Smooth muscle cell (in vitro differentiated cells): ENCODE results near the gene SDCCAG8. TPM values are rescaled to one million over a fixed set of nuclear protein-coding genes. Genes with fewer than 3 reads are reported as not detected.

Experiments
- DNase-seq: peaks from one replicate; lab custom pipeline; 2025; ENCODE audit not compliant: unreplicated experiment; lab: John Stamatoyannopoulos, UW
- H2AFZ ChIP-seq: fragments of 200-600 bp; sonication (generic); 2 replicates; pipeline ENCODE4 v1.6.0; 2016; ENCODE audit warnings: antibody characterized with exemption, low read depth, mild to moderate bottlenecking
- H3F3A ChIP-seq: fragments of 200-600 bp; sonication (generic); 2 replicates; pipeline ENCODE4 v1.6.0; 2017; ENCODE audit warnings: antibody characterized with exemption, low read depth
- H3K27ac ChIP-seq: fragments of 200-600 bp; sonication (generic); 2 replicates; pipeline ENCODE4 v1.5.1; 2016; ENCODE audit warnings: low read depth, mild to moderate bottlenecking
- H3K27me3 ChIP-seq: fragments of 200-600 bp; sonication (generic); 2 replicates; pipeline ENCODE4 v1.6.1; 2016; ENCODE audit warnings: low read depth, mild to moderate bottlenecking
- H3K36me3 ChIP-seq: fragments of 200-600 bp; sonication (generic); 2 replicates; pipeline ENCODE4 v1.5.1; 2016; ENCODE audit warnings: low read depth
- H3K4me1 ChIP-seq: fragments of 200-600 bp; sonication (generic); 2 replicates; pipeline ENCODE4 v1.5.1; 2016; ENCODE audit warnings: low read depth
- H3K4me2 ChIP-seq: fragments of 200-600 bp; sonication (generic); 2 replicates; pipeline ENCODE4 v1.6.0; 2016; ENCODE audit warnings: mild to moderate bottlenecking
- H3K4me3 ChIP-seq: fragments of 200-600 bp; sonication (generic); 2 replicates; pipeline ENCODE4 v1.5.1; 2016; ENCODE audit warnings: mild to moderate bottlenecking
- H3K79me2 ChIP-seq: fragments of 200-600 bp; sonication (generic); 2 replicates; pipeline ENCODE4 v1.6.0; 2016; ENCODE audit warnings: low read depth, mild to moderate bottlenecking
- H3K9ac ChIP-seq: fragments of 200-600 bp; sonication (generic); 2 replicates; pipeline ENCODE4 v1.6.0; 2016; ENCODE audit warnings: low read depth
- H3K9me3 ChIP-seq: fragments of 200-600 bp; sonication (generic); replicated peaks from 2 replicates; pipeline ENCODE4 v1.5.1; 2016; ENCODE audit warnings: low read depth
- H4K20me1 ChIP-seq: fragments of 200-600 bp; sonication (generic); 2 replicates; pipeline ENCODE4 v1.6.0; 2016; ENCODE audit warnings: low read depth
- CTCF ChIP-seq: fragments of 200-600 bp; sonication (generic); IDR thresholded peaks from 2 replicates; pipeline ENCODE4 v1.5.1; 2017; ENCODE audit warnings: borderline replicate concordance, mild to moderate bottlenecking, antibody characterized with exemption; ENCODE audit not compliant: insufficient read depth, poor library complexity, severe bottlenecking
- WGBS: methylation state at CpG from one replicate; pipeline ENCODE4 v1.1.7; 2016; ENCODE audit warnings: low lambda C conversion rate; 5-methylcytosine and 5-hydroxymethylcytosine counted together
- polyA plus RNA-seq: library from polyadenylated mRNA; unstranded; fragments of >200 nt; fragmentation: Nextera tagmentation; extraction: Ambion mirVana; gene quantifications from 2 replicates; pipeline ENCODE4 v1.2.1, GENCODE V29; 2016
- total RNA-seq: library from RNA; depleted of rRNA; stranded (reverse); fragments of >200 nt; gene quantifications from 2 replicates; pipeline ENCODE4 v1.2.3, GENCODE V29; 2014

Gene SDCCAG8
- total and polyA plus RNA-seq, 2 experiments from 2014 or later: 30.9 to 33.4 TPM

GRCh38 chr1:243513726-243514491, 258.1 kb downstream of the SDCCAG8 start:
- no peaks in the 10 kb centered on the region for H3F3A ChIP-seq
- no peaks in the 10 kb centered on the region for H3K36me3 ChIP-seq
- H3K4me3 ChIP-seq: no peak overlapping the region
- no peaks in the 10 kb centered on the region for H3K79me2 ChIP-seq
- no peak for TF ChIP-seq CTCF
- no peak overlapping the region for H2AFZ ChIP-seq
- H4K20me1 ChIP-seq: no peaks in the 10 kb centered on the region
- H3K9ac ChIP-seq: peak overlapping the region; percentile 11
- no peak for DNase-seq
- 30% methylated on average over 7 of the region's 7 CpGs for WGBS
- H3K27me3 ChIP-seq: no peaks in the 10 kb centered on the region
- peaks cover 12% of the 10 kb centered on the region for H3K4me1 ChIP-seq
- peaks cover 4% of the 10 kb centered on the region for H3K9me3 ChIP-seq
- peak overlapping the region; percentile 26 for H3K27ac ChIP-seq
- peak overlapping the region; percentile 67 for H3K4me2 ChIP-seq

DNA sequence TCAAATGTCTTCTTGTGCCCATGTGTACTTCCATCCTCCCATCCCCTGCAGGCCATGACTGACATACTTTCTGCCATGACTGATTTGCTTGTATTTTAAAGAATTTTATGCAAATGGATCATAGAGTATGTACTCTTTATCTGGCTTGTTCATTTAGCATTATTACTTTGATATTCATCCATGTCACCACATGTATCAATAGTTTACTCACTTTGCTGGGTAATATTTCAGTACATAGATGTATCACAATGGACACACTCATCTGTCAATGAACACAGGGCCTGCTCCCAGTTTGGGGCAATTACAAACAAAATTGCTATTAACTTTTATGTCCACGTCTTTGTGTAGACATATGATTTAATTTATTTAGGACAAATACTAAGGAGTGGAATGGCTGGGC, 259.1 kb downstream of the SDCCAG8 start:
- no peak overlapping the region for H3K9ac ChIP-seq
- no peak overlapping the region for H3K27ac ChIP-seq
- 100% methylated on average over 1 of the region's 1 CpG for WGBS
- H3K4me2 ChIP-seq: peak overlapping the region; percentile 67
- no peaks in the 10 kb centered on the region for H3K36me3 ChIP-seq
- H3K79me2 ChIP-seq: no peaks in the 10 kb centered on the region
- H4K20me1 ChIP-seq: no peaks in the 10 kb centered on the region
- DNase-seq: no peak
- H3K27me3 ChIP-seq: no peaks in the 10 kb centered on the region
- TF ChIP-seq CTCF: no peak
- H3F3A ChIP-seq: no peaks in the 10 kb centered on the region
- H2AFZ ChIP-seq: no peak overlapping the region
- peaks cover 12% of the 10 kb centered on the region for H3K4me1 ChIP-seq
- peaks cover 4% of the 10 kb centered on the region for H3K9me3 ChIP-seq
- no peak overlapping the region for H3K4me3 ChIP-seq

GRCh38 chr1:243520831-243521230, 265.0 kb downstream of the SDCCAG8 start:
- no peak overlapping the region for H3K27ac ChIP-seq
- no peak overlapping the region for H3K9ac ChIP-seq
- H3K36me3 ChIP-seq: peaks cover 4% of the 10 kb centered on the region
- no peak overlapping the region for H2AFZ ChIP-seq
- no peak overlapping the region for H3K4me2 ChIP-seq
- TF ChIP-seq CTCF: no peak
- H3K79me2 ChIP-seq: no peaks in the 10 kb centered on the region
- WGBS: 50% methylated on average over 1 of the region's 1 CpG
- H3F3A ChIP-seq: no peaks in the 10 kb centered on the region
- peaks cover 4% of the 10 kb centered on the region for H3K9me3 ChIP-seq
- peaks cover 5% of the 10 kb centered on the region for H3K4me1 ChIP-seq
- H4K20me1 ChIP-seq: no peaks in the 10 kb centered on the region
- no peaks in the 10 kb centered on the region for H3K27me3 ChIP-seq
- H3K4me3 ChIP-seq: no peak overlapping the region
- DNase-seq: no peak

DNA sequence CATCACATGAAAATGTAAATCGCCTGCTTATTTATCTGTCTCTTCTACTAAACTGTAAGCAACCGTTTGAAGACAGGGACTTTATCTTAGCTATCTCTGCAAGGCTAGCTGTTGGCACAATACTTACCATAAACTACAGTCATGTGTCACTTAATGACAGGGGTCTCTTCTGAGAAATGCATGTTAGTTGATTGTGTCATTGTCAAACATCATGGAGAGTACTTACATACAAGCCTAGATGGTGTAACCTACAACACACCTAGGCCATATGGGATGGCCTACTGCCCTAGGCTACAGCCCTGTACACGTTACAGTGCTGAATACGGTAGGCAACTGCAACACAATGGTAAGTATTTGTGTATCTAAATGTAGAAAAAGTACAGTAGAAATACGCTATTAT, 267.9 kb downstream of the SDCCAG8 start:
- peaks cover 4% of the 10 kb centered on the region for H3K36me3 ChIP-seq
- H3K27ac ChIP-seq: no peak overlapping the region
- peaks cover 5% of the 10 kb centered on the region for H3K4me1 ChIP-seq
- 84% methylated on average over 5 of the region's 5 CpGs for WGBS
- H3K9me3 ChIP-seq: no peaks in the 10 kb centered on the region
- no peaks in the 10 kb centered on the region for H3K27me3 ChIP-seq
- no peaks in the 10 kb centered on the region for H3K79me2 ChIP-seq
- no peak overlapping the region for H2AFZ ChIP-seq
- no peaks in the 10 kb centered on the region for H4K20me1 ChIP-seq
- H3F3A ChIP-seq: no peaks in the 10 kb centered on the region
- H3K9ac ChIP-seq: no peak overlapping the region
- no peak overlapping the region for H3K4me3 ChIP-seq
- no peak overlapping the region for H3K4me2 ChIP-seq
- no peak for TF ChIP-seq CTCF
- DNase-seq: no peak
